GM18909 (cell line): ENCODE data around the gene SFT2D1.
A peak's percentile ranks its signal among the peaks of the same experiment; 100 is the strongest.
"Not testable (repeated sequence)": the region's sequence is repeated elsewhere in the genome, so short reads cannot be mapped to it uniquely, and the experiment has no call there.

ENCODE experiments used
- ATAC-seq: cut with Tn5 transposase; IDR thresholded peaks from one replicate; pipeline ENCODE4 v1.9.1; 2021; ENCODE audit warnings: mild to moderate bottlenecking; ENCODE audit not compliant: unreplicated experiment, poor library complexity

The SFT2D1 gene

DNA sequence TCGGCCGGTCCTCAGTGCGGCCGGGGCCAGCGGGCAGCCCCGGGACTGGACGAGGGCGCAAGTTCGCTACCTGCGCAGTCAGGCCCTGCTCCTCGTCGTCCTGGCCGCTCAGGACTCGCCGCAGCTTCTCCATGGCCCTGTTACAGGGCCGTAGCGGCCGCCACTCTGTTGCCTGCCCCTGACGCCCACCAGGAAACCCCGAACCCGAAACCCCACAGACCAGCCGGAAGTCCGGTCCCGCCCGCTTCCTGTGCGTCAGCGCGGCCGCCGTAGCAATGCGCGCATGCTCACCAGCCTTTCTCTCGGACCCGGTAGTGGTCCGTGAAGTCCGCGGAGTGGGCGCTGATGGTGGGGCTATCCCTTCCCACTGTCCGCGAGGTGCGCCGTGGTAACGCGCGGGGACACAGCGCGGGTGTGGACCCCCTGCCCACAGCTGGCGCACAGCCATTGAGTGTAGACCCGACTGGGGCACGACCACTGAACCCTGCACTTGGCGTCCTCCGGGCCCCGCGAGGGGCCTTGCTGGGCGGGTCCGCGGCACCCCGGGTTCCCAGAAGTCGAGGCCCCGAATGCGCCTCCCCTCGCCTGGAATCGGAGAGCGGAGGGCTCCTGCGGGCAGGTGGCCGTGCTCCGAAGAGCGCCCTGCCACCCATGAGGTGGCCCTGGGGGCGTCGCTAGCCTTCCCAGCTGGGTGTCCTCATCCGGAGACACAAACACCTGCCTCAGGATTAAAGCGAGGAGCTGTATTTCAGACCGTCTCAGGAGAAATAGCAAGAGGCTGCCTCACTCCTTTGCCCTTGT, at the start of gene SFT2D1:
SFT2D1 (minus strand) TSS at position 197 of the 801 bp plus-strand sequence; CDS start at position 133, 64 bp downstream.
- peak; percentile 95 for ATAC-seq

- no peak for ATAC-seq
Observed at GRCh38 chr6:166389119-166389518, 46.8 kb upstream of the SFT2D1 start.

GRCh38 chr6:166388290-166389004, 46.1 kb upstream of the SFT2D1 start:
- no peak for ATAC-seq

DNA sequence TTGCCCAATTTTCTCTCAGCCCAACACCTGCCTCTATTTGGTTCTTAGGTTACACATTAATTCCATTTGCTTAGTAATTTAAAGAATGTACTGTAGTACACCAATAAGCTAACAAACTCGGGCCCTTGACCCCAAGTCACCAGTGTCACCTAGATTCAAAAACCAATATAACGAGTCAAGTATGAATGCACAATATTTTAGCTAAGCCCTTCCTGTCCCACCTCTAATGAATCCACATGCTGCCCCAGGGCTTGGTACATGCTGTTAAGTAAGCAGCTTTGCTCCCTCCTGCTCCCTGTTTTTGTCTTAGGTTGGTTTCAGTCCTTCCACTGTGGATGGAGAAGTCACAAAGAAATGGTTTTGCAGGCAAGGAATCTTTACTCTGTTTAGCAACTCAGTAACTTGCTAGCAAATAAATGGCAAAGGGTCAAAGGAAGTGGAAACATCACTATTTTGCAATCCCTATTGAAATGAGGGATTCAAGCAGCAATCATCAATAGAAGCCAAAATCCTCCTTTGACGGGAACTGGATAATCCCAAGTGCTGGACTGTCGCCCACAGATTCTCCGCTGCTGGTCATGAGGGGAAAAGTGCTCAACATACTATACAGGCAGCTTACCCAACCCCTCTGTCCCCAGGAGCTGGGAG, 45.4 kb upstream of the SFT2D1 start:
- ATAC-seq, result no peak

GRCh38 chr6:166387098-166387497, 44.8 kb upstream of the SFT2D1 start:
- not testable (repeated sequence) for ATAC-seq

- no peak for ATAC-seq
Observed at GRCh38 chr6:166386111-166386510, 43.8 kb upstream of the SFT2D1 start.

- ATAC-seq, result peak; percentile 0
Observed at GRCh38 chr6:166383802-166384363, 41.5 kb upstream of the SFT2D1 start.

DNA sequence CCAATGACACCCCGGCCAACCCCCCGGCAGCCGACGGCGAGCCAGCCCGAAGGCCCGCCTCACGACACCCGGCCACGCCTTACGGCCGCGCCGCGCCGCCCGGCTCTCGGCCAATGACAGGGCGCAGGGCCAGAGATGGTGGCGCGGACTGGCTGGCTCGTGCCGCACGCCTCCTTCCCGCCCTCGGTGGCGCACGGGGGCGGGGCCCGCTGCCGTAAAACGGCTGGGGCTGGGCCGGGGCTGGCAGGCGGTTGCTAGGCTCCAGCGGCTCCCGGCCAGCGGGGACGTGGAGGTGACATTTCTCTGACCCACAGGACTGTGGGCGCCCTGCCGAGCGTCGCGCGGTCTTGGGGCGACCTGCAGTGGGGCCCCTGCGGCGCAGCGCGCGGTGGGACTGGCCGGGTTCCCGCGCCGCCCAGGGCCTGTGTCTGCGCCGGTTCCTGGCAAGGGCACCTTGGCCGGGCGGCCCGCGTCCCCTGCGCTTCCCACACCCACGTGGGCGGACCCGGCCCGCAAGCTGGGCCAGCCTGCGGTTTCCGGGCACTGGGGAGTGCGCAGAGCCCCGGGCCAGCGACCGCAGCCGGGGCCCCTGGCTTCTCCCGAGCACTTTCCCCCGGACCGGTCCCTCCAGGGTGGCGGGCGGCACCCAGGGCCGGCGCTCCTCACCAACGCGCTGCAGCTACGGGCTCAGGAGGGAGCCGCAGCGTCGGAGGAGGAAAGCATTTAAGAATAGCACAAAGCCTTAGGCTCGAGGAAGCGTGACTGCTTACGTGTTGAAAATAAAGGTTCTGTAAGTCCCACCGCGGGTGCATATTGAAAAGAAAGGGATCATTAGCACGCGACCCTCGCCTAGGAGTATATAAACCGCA, 40.8 kb upstream of the SFT2D1 start, which contains the start of gene MPC1:
MPC1 (minus strand) TSS at position 8 of the 869 bp plus-strand sequence. CDS start 64 bp downstream, outside the sequence.
- peak; percentile 88 for ATAC-seq

DNA sequence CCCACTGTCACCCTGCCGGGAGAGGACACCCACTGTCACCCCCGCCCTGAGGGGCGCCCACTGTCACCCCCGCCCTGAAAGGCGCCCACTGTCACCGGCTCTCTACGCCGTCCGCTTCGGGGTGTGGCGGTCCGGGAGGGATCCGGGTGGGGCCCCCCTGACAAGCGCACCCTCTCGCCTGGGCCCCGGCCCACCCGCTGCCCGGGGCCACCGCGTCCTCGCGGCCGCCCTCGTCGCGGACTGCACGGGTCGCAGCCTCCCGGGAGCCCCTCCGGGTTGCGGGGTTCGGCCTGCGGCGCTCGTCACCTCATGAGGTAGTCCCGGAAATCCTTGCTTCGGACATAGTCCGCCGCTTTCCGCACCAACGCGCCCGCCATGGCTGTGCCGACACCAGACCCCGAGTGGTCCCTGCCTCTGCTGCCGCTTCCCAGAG, 40.2 kb upstream of the SFT2D1 start:
- no peak for ATAC-seq

GRCh38 chr6:166381733-166382499, 39.6 kb upstream of the SFT2D1 start:
- ATAC-seq, result peak; percentile 56

GRCh38 chr6:166381381-166381732, 39.0 kb upstream of the SFT2D1 start:
- ATAC-seq, result no peak

DNA sequence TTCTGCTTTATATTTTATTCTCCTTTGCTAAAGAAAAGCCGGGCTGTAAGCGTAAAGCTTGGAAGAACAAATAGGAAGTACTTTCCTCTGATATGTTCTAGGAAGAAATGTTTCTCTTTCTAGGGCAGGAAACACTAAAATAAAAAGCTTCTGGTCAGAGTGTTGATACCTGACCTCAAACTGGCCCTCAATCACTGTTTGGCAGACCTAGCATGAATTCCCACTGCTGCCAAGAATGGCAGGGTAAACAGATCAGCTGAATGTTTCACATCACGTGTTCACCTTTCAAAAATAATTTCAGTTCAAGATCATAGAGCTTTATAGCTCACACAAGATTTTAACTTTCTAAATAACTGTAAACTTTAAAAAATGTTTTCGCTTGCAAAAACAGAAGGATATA, 37.5 kb upstream of the SFT2D1 start:
- ATAC-seq, result no peak

- ATAC-seq, result no peak
Observed at GRCh38 chr6:166379103-166379586, 36.8 kb upstream of the SFT2D1 start.

DNA sequence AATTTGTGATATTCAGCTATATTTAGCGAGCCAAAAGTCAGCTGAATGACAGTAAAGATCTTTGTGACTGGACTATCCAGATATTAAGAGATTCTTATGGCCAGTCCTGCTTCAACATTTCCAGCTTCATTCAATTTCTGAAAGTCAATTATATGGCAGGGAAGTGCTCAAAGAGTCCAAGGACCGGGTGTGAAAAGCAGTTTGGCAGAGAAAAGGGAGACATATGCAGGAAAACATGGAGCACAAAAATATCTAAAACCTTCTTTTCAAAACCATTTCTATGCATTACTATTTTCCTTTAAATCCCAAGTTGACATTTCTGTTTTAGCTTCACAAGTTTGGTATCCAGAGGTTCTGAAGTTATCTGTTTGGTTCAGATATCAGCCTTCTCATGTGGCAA, 35.4 kb upstream of the SFT2D1 start:
- no peak for ATAC-seq

- no peak for ATAC-seq
Observed at GRCh38 chr6:166375013-166375412, 32.7 kb upstream of the SFT2D1 start.

DNA sequence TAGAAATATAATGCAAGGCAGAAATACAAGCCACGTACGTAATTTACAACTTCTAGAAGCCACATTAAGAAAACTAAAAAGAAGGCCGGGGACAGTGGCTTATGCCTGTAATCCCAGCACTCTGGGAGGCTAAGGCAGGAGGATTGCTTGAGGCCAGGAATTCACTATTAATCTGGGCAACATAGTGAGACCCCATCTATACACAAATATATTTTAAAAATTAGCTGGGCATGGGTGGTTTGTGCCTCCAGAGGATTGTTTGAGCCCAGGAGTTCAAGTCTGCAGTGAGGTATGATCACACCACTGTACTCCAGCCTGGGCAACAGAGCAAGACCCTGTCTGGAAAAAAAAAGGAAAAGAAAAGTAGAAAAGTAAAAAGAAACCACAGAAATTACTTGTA, 28.1 kb upstream of the SFT2D1 start:
- no peak for ATAC-seq

DNA sequence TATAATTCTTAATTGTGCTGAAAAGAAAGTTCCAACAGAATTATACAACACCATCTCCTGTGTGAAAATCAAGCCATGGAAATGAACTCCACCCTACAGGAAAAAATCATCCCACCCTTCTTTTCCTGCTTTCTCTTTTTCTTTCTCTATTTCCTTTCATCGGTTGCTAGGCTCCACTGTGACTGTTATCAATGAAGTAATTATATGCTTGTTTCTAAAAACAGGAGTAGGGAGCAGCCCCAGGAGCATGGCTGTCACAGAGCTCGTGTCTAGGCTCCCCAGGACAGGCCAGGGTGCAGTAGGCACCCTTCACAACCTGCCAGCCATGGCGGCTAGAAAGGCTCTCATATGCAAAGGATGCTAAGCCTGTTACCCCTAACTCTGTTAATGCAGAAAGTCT, 27.4 kb upstream of the SFT2D1 start:
- no peak for ATAC-seq

DNA sequence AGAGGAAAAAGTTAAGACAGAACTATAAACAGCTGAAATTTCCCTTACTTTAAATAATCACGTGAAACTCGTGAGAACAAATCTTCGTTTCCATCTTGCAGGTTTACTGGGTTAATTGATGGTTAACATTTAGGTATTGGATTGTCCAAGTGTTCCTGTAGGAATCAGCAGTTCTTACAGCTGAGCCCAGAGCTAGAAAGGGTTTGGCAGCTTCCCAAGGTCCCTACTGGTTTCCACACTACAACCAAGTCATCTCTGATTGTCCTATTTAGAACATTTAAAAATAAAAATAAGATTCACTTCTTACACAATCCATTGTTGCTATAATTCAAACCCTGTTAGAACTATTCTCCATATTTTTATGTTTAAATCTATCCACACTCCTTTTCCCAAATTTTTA, 24.6 kb upstream of the SFT2D1 start:
- ATAC-seq, result no peak

- ATAC-seq, result peak; percentile 84
Observed at GRCh38 chr6:166365806-166366205, 23.5 kb upstream of the SFT2D1 start.
